HepG2 (cell line): ENCODE results near the gene POU2AF3. TPM values are rescaled to one million over a fixed set of nuclear protein-coding genes. Genes with fewer than 3 reads are reported as not detected.

Experiments
- ARID4A ChIP-seq: sonication (generic); formaldehyde crosslinking; IDR thresholded peaks from 2 replicates; pipeline ENCODE4 v1.5.0; 2020; ENCODE audit warnings: mild to moderate bottlenecking, missing genetic modification reagents, borderline replicate concordance
- HDAC1 ChIP-seq: sonication (generic); formaldehyde crosslinking; IDR thresholded peaks from 2 replicates; pipeline ENCODE4 v1.5.1; 2020; ENCODE audit warnings: mild to moderate bottlenecking, missing genetic modification reagents
- IRX3 ChIP-seq: sonication (generic); formaldehyde crosslinking; IDR thresholded peaks from 2 replicates; pipeline ENCODE4 v1.8.1; 2023; ENCODE audit warnings: mild to moderate bottlenecking, low read depth, missing genetic modification reagents, borderline replicate concordance
- MEF2D ChIP-seq: sonication (generic); formaldehyde crosslinking; IDR thresholded peaks from 2 replicates; pipeline ENCODE4 v1.5.1; 2020; ENCODE audit warnings: mild to moderate bottlenecking, missing genetic modification reagents
- MYC ChIP-seq: sonication (generic); formaldehyde crosslinking; IDR thresholded peaks from 2 replicates; pipeline ENCODE4 v1.9.0; 2021; ENCODE audit warnings: missing genetic modification reagents, borderline replicate concordance
- NR2F1 ChIP-seq, 2 experiments: fragments of 450-650 bp in 1 of 2; formaldehyde crosslinking in 1 of 2; IDR thresholded peaks; 2 replicates each; pipeline versions ENCODE4 v1.5.0 to v1.6.1; 2016 to 2020; ENCODE audit warnings: mild to moderate bottlenecking in 1 of 2, missing compliant biosample characterization in 1 of 2, missing genetic modification reagents in 1 of 2, moderate library complexity in 1 of 2
- PAXIP1 ChIP-seq: sonication (generic); formaldehyde crosslinking; conservative IDR thresholded peaks from 2 replicates; pipeline ENCODE4 v1.4.0; 2020; ENCODE audit warnings: mild to moderate bottlenecking, missing genetic modification reagents, moderate library complexity
- PHB2 ChIP-seq: fragments of 450-650 bp; IDR thresholded peaks from 2 replicates; pipeline ENCODE4 v1.6.1; 2018; ENCODE audit not compliant: partially characterized antibody
- RXRA ChIP-seq: sonication (generic); formaldehyde crosslinking; IDR thresholded peaks from 2 replicates; pipeline ENCODE4 v1.5.1; 2020; ENCODE audit warnings: missing genetic modification reagents
- SKI ChIP-seq: fragments of 450-650 bp; IDR thresholded peaks from one replicate; pipeline ENCODE4 v1.6.1; 2018; ENCODE audit warnings: mild to moderate bottlenecking; ENCODE audit not compliant: partially characterized antibody
- SOX13 ChIP-seq, 3 experiments: fragments of 450-650 bp in 1 of 3; sonication (generic) in 1 of 3; formaldehyde crosslinking in 1 of 3; IDR thresholded peaks in 2 of 3; conservative IDR thresholded peaks in 1 of 3; 2 replicates each; pipeline versions ENCODE4 v1.5.0 to v1.6.1; 2016 to 2020; ENCODE audit warnings: antibody characterized with exemption in 1 of 3, mild to moderate bottlenecking in 1 of 3, missing compliant biosample characterization in 1 of 3, missing genetic modification reagents in 1 of 3, moderate library complexity in 1 of 3
- XRCC5 ChIP-seq: fragments of 200-400 bp; formaldehyde crosslinking; optimal IDR thresholded peaks from 2 replicates; pipeline ENCODE3; 2017; ENCODE audit warnings: mild to moderate bottlenecking, low read length
- ZMYM2 ChIP-seq: sonication (generic); formaldehyde crosslinking; IDR thresholded peaks from 2 replicates; pipeline ENCODE4 v1.8.0; 2022; ENCODE audit warnings: mild to moderate bottlenecking, missing genetic modification reagents
- ZNF12 ChIP-seq: sonication (generic); formaldehyde crosslinking; IDR thresholded peaks from 2 replicates; pipeline ENCODE4 v1.5.0; 2020; ENCODE audit warnings: missing genetic modification reagents
- ZNF275 ChIP-seq: sonication (generic); formaldehyde crosslinking; IDR thresholded peaks from 2 replicates; pipeline ENCODE4 v1.8.0; 2022; ENCODE audit warnings: missing genetic modification reagents, mild to moderate bottlenecking, inconsistent platforms, borderline replicate concordance
- ZNF337 ChIP-seq: sonication (generic); formaldehyde crosslinking; IDR thresholded peaks from 2 replicates; pipeline ENCODE4 v1.5.1; 2020; ENCODE audit warnings: missing genetic modification reagents, low read depth, mild to moderate bottlenecking, borderline replicate concordance
- ZNF431 ChIP-seq: sonication (generic); formaldehyde crosslinking; IDR thresholded peaks from 2 replicates; pipeline ENCODE4 v1.9.0; 2022; ENCODE audit warnings: missing genetic modification reagents, low read depth, mild to moderate bottlenecking, borderline replicate concordance
- ZNF543 ChIP-seq: sonication (generic); formaldehyde crosslinking; IDR thresholded peaks from 2 replicates; pipeline ENCODE4 v1.4.0; 2020; ENCODE audit warnings: mild to moderate bottlenecking, missing genetic modification reagents
- ZNF776 ChIP-seq: sonication (generic); formaldehyde crosslinking; IDR thresholded peaks from 2 replicates; pipeline ENCODE4 v1.4.0; 2020; ENCODE audit warnings: mild to moderate bottlenecking, missing genetic modification reagents
- ZNF792 ChIP-seq: IDR thresholded peaks from 2 replicates; pipeline ENCODE4 v1.6.1; 2016
- polyA plus RNA-seq, 8 experiments: library from polyadenylated mRNA; depleted of rRNA in 3 of 8; stranded (reverse) in 7 of 8; unstranded in 1 of 8; fragments of >200 nt; fragmentation: Illumina TruSeq in 4 of 8; extraction: Trizol in 4 of 8; gene quantifications; 2 replicates each; pipeline versions ENCODE4 v1.2.1 to v1.2.3, GENCODE V29; 2011 to 2016; ENCODE audit warnings: low read depth in 4 of 8, missing spikeins in 1 of 8, mixed read lengths in 1 of 8; ENCODE audit not compliant: insufficient read depth in 1 of 8
- total RNA-seq, 5 experiments: library from RNA; depleted of rRNA; stranded (reverse); fragments of >200 nt; fragmentation: Illumina TruSeq; extraction: Trizol; gene quantifications; 2 replicates each; pipeline ENCODE4 v1.2.3, GENCODE V29; 2016; ENCODE audit warnings: low read depth in 1 of 5

The POU2AF3 gene
- total and polyA plus RNA-seq, 2 of the 13 experiments (the other 11 are each of a cell fraction or from before 2014, with no cell fraction given), result 7.8 to 71.2 TPM

- TF ChIP-seq SKI (peak; percentile 79), PAXIP1 (CRISPR knock-in tag) (peak; percentile 53; the same call in 1 of the 2 replicates), ZNF431 (CRISPR knock-in tag) (no peak), MEF2D (no peak), PHB2 (no peak), ZMYM2 (CRISPR knock-in tag) (0 out of 2 replicates have a peak, but pooled peaks have one; percentile 42), ZNF792 (CRISPR knock-in tag) (no peak), MYC (CRISPR knock-in tag) (0 out of 2 replicates have a peak, but pooled peaks have one; percentile 19), ZNF776 (CRISPR knock-in tag) (no peak), IRX3 (no peak), RXRA (peak; percentile 91), ZNF12 (no peak), XRCC5 (peak; percentile 9), HDAC1 (CRISPR knock-in tag) (0 out of 2 replicates have a peak, but pooled peaks have one; percentile 30), ZNF337 (CRISPR knock-in tag) (no peak), ZNF275 (no peak), SOX13 (IDR thresholded peaks at IDR 0.05) (no peak), SOX13 (CRISPR knock-in tag; conservative IDR thresholded peaks at IDR 0.05 in 1 of 2, IDR thresholded peaks at IDR 0.05 in 1 of 2) (peak in 1 of 2 experiments; percentile 28; a peak in 2 of 4 replicates), NR2F1 (CRISPR knock-in tag; IDR thresholded peaks at IDR 0.05) (peak in 1 of 2 experiments; percentile 36; a peak in 1 of 4 replicates), ARID4A (CRISPR knock-in tag) (0 out of 2 replicates have a peak, but pooled peaks have one; percentile 2), ZNF543 (no peak)
Measured at GRCh38 chr11:111330234-111330893, 32.0 kb downstream of the POU2AF3 start (continued).
